Neutrophil (primary cell): ENCODE measurements around the gene NIPA2.

ENCODE experiments used
- H3K27ac ChIP-seq: fragments of 200-600 bp; sonication (generic); 2 replicates; pipeline ENCODE4 v1.5.1; 2016; ENCODE audit warnings: mild to moderate bottlenecking, moderate library complexity
- H3K27me3 ChIP-seq: fragments of 200-600 bp; sonication (generic); 2 replicates; pipeline ENCODE4 v1.6.0; 2016; ENCODE audit warnings: mild to moderate bottlenecking
- H3K36me3 ChIP-seq: fragments of 200-600 bp; sonication (generic); 2 replicates; pipeline ENCODE4 v1.5.1; 2017
- H3K4me1 ChIP-seq, 2 experiments: fragments of 200-600 bp in 1 of 2; sonication (generic) in 1 of 2; 1 replicate in 1 of 2; 2 replicates in 1 of 2; pipeline versions ENCODE4 v1.5.1 to v1.6.1; 2013 to 2016; ENCODE audit warnings: low read depth in 1 of 2, low read length in 1 of 2, mild to moderate bottlenecking in 1 of 2, moderate library complexity in 1 of 2; ENCODE audit not compliant: control insufficient read depth in 1 of 2, insufficient read depth in 1 of 2
- H3K4me3 ChIP-seq, 2 experiments: fragments of 200-600 bp in 1 of 2; sonication (generic) in 1 of 2; 1 replicate in 1 of 2; 2 replicates in 1 of 2; pipeline ENCODE4 v1.5.1; 2013 to 2016; ENCODE audit warnings: low read depth in 1 of 2, low read length in 1 of 2, mild to moderate bottlenecking in 1 of 2, moderate library complexity in 1 of 2
- H3K9me3 ChIP-seq: fragments of 200-600 bp; sonication (generic); 2 replicates; pipeline ENCODE4 v1.5.1; 2016
- TF ChIP-seq, protein P1 (sequence below): fragments of 200-600 bp; sonication (generic); IDR thresholded peaks from 2 replicates; pipeline ENCODE4 v1.5.1; 2016; ENCODE audit warnings: antibody characterized with exemption

Gene NIPA2

DNA sequence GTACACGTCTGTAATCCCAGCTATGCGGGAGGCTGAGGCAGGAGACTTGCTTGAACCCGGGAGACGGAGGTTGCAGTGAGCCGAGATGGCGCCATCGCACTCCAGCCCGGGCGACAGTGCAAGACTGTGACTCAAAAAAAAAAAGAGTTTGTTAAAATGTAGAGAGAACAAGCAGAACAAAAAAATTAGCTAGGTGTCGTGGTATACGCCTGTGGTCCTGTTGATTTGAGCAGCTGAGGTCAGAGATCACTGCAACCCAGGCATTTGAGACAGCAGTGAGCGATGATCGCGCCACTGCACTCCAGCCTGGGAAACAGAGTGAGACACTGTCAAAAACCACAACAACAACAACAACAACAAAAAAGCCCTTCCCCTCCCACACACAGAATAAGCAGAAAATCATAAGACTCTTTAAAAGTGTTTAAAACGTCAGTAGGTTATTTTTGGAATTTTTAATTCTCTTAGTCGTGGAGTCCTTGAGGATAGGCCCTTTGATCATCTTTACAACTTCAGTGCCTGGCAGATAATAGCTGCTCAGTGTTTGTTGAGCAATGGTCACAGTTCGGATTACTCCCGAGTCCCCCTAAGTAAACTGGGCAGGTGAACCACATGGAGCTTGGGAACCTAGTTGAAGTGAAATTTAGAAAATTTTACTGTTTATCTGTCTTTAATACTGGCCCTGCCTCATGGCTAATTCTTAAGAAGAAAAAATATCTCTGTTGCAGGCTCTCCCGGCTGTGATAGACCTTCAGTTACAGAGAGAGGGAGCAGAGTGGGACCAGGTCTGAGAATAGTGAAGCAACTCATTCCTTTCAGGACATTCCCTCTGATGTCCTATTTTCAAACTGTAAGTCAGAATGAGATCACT, 6.2 kb downstream of the NIPA2 start:
- peaks cover 40% of the 10 kb centered on the region for H3K36me3 ChIP-seq
- no peaks in the 10 kb centered on the region for H3K9me3 ChIP-seq
- H3K27ac ChIP-seq, result peak overlapping the region; percentile 3
- H3K4me1 ChIP-seq, result peaks cover 31 to 34% of the 10 kb centered on the region in 2 experiments
- H3K27me3 ChIP-seq, result no peaks in the 10 kb centered on the region
- TF ChIP-seq, protein P1, sequence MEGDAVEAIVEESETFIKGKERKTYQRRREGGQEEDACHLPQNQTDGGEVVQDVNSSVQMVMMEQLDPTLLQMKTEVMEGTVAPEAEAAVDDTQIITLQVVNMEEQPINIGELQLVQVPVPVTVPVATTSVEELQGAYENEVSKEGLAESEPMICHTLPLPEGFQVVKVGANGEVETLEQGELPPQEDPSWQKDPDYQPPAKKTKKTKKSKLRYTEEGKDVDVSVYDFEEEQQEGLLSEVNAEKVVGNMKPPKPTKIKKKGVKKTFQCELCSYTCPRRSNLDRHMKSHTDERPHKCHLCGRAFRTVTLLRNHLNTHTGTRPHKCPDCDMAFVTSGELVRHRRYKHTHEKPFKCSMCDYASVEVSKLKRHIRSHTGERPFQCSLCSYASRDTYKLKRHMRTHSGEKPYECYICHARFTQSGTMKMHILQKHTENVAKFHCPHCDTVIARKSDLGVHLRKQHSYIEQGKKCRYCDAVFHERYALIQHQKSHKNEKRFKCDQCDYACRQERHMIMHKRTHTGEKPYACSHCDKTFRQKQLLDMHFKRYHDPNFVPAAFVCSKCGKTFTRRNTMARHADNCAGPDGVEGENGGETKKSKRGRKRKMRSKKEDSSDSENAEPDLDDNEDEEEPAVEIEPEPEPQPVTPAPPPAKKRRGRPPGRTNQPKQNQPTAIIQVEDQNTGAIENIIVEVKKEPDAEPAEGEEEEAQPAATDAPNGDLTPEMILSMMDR, result no peak
- H3K4me3 ChIP-seq, result no peak overlapping the region

DNA sequence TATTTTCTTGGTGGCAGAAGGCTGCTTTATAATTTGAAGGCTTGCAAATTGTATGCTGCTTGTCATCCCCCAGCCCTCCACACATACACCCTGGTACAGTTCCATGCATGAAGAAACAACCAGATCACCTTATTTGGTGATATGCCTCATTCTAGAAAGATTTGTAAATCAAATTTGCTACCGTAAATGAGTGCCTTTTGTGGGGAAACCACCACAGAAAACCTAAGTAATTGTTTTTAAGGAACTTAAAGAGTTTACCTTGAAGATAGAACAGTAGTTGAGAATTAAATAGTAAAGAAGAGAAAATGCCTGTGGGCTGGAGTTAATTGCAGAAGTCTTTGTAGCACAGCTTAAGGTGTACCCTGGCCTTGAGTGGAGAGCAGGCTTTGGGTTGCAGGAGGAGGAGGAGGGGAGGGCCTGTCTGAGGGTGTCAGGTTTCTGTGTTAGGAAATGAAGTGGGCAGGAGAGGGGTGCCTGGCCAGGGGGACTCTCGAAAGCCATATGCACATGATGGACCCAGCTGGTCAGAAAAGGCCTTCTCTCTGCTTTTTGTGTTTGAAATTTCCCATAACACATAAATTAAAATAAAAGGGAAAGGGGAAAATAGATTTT, 6.9 kb downstream of the NIPA2 start:
- Histone ChIP-seq H3K9me3 (no peaks in the 10 kb centered on the region), H3K4me3 (no peak overlapping the region), H3K36me3 (peaks cover 48% of the 10 kb centered on the region), H3K4me1 (peaks cover 26 to 27% of the 10 kb centered on the region in 2 experiments), H3K27me3 (no peaks in the 10 kb centered on the region), H3K27ac (peak overlapping the region; percentile 3)
- TF ChIP-seq, protein P1, result no peak

DNA sequence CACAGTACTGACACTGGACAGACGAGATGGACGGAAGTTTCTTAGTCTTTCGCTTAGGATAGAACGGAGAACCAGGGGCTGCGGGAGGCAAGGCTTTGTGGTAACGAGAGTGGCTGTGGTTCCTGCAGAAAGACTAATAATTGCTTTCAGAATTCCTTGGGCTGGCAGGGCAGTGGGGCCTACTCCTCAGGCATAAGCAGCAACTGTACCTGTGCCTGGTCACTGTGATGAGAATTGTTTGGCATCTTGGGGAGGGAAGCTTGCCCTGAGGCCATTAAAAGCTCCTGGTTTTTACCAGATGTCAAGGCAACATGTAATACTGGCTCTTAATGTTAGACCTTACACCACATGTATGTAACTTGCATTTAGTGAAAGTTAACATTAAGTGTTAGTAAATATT, 7.6 kb downstream of the NIPA2 start:
- peaks cover 19 to 21% of the 10 kb centered on the region in 2 experiments for H3K4me1 ChIP-seq
- H3K36me3 ChIP-seq, result peaks cover 55% of the 10 kb centered on the region
- no peaks in the 10 kb centered on the region for H3K27me3 ChIP-seq
- no peak overlapping the region for H3K27ac ChIP-seq
- no peaks in the 10 kb centered on the region for H3K9me3 ChIP-seq
- H3K4me3 ChIP-seq, result no peak overlapping the region
- TF ChIP-seq, protein P1, result no peak

DNA sequence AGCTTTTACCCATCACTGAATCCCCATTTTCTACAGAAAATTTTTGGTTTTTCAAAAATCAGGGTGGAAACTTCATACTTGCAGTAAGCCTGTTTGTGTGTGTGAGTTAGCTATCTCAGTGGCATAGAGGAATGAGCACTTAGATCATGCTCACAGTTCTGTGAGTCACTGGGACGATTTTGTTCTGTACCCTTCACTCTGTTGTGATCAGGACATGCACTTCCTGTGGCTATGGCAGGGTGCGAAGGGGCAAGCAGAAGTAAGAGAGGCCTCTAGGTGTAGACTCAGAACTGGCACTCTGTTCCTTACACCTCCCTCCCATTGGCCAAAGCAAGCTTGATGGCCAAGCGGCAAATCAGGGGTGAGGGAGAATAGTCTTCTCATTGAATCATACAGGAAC, 11.6 kb downstream of the NIPA2 start:
- Histone ChIP-seq H3K27me3 (no peaks in the 10 kb centered on the region), H3K9me3 (no peaks in the 10 kb centered on the region), H3K27ac (no peak overlapping the region), H3K36me3 (peaks cover 83% of the 10 kb centered on the region), H3K4me1 (no peaks in the 10 kb centered on the region), H3K4me3 (no peak overlapping the region)
- TF ChIP-seq, protein P1, result no peak

DNA sequence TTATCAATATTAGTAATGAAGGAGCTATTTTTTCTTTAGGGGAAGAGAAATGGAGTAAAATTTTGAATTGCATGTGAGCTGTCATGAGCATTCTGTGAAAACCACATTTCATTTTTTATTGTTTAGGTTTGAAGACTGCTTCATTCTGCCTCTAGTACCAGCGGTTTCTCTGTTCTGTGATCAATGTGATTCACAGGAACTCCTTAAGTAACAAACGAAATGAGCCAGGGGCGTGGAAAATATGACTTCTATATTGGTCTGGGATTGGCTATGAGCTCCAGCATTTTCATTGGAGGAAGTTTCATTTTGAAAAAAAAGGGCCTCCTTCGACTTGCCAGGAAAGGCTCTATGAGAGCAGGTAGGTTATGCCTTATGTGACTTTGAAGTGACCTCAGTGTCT, 13.0 kb downstream of the NIPA2 start:
- no peaks in the 10 kb centered on the region for H3K9me3 ChIP-seq
- TF ChIP-seq, protein P1, result no peak
- H3K27me3 ChIP-seq, result no peaks in the 10 kb centered on the region
- H3K4me3 ChIP-seq, result no peak overlapping the region
- H3K36me3 ChIP-seq, result peaks cover 83% of the 10 kb centered on the region
- H3K27ac ChIP-seq, result no peak overlapping the region
- H3K4me1 ChIP-seq, result no peaks in the 10 kb centered on the region
